Measurements from ENCODE around the gene BPIFA1. TPM values are rescaled to one million over a fixed set of nuclear protein-coding genes. Genes with fewer than 3 reads are reported as not detected.

Gene BPIFA1
- total and polyA plus RNA-seq, 9 of the 15 experiments (the other 6 are each of a cell fraction or from before 2014, with no cell fraction given) = not detected

- Histone ChIP-seq H3K9me1 (ENCODE audit: control insufficient read depth, insufficient read depth, low read length) (no peaks in the 10 kb centered on the region), H3K79me2 (ENCODE audit: control insufficient read depth, insufficient read depth, low read length) (no peaks in the 10 kb centered on the region), H3K27me3 (ENCODE audit: control insufficient read depth in 2 of 2, insufficient read depth in 2 of 2, low read length in 2 of 2) (peaks cover 15 to 71% of the 10 kb centered on the region in 2 experiments; a peak in 3 of 5 replicates), H3K9me3 (replicated peaks; ENCODE audit: control insufficient read depth, insufficient read depth, low read depth, low read length) (no peaks in the 10 kb centered on the region), H3K36me3 (ENCODE audit: control insufficient read depth, insufficient read depth, low read length) (no peaks in the 10 kb centered on the region), H3K27ac (ENCODE audit: extremely low read depth, low read depth, low read length) (no peak within 1 kb of the TSS), H3K4me2 (ENCODE audit: insufficient read depth, low read length) (no peak within 1 kb of the TSS), H3K9ac (ENCODE audit: insufficient read depth in 1 of 2, low read depth in 2 of 2, low read length in 2 of 2) (no peak within 1 kb of the TSS), H3K4me3 (no peak within 1 kb of the TSS), H3K4me1 (replicated peaks in 1 of 2; ENCODE audit: control insufficient read depth in 2 of 2, insufficient read depth in 2 of 2, low read length in 2 of 2) (no peaks in the 10 kb centered on the region), H2AFZ (ENCODE audit: low read depth, low read length) (no peak within 1 kb of the TSS), H4K20me1 (replicated peaks; ENCODE audit: control insufficient read depth, insufficient read depth, low read length) (peaks cover 10% of the 10 kb centered on the region; the same call in 1 of the 2 replicates)
- TF ChIP-seq FOXK1 (CRISPR knock-in tag; IDR thresholded peaks at IDR 0.05; ENCODE audit: borderline replicate concordance) (no peak), UBTF (IDR thresholded peaks at IDR 0.05; ENCODE audit: borderline replicate concordance in 1 of 2, low read depth in 2 of 2, low read length in 2 of 2) (no peak), ZSCAN29 (IDR thresholded peaks at IDR 0.05) (no peak), MLLT1 (IDR thresholded peaks at IDR 0.05) (no peak)
- ChIA-PET CTCF (ENCODE audit: low intra/inter-chr PET ratio) (no interaction called here), POLR2A (no interaction called here)
- ATAC-seq (no peak), DNase-seq (ENCODE audit: extremely low read depth in 1 of 4, low spot score in 3 of 4) (no peak), FAIRE-seq (no peak)
- 0% methylated on average over 12 of the region's 13 CpGs for WGBS (ENCODE audit: insufficient coverage, low coverage, missing lambda C conversion rate)
- no TSS peak for BruUV-seq (replicated peaks)
- intact Hi-C loops (cut with micrococcal nuclease) = no loop called here
- in situ Hi-C loops (cut with MboI) = no loop called here
These were observed 47.3 kb downstream of the BPIFA1 start, which contains the start of gene BPIFB1 for GRCh38 chr20:33282991-33283555. TSS of gene BPIFB1 (plus strand) at chr20:33283214. CDS start at chr20:33286074, 2,860 bp downstream.

Data from K562 (cell line).